Measurements from ENCODE around the gene PRSS50.

The PRSS50 gene

DNA sequence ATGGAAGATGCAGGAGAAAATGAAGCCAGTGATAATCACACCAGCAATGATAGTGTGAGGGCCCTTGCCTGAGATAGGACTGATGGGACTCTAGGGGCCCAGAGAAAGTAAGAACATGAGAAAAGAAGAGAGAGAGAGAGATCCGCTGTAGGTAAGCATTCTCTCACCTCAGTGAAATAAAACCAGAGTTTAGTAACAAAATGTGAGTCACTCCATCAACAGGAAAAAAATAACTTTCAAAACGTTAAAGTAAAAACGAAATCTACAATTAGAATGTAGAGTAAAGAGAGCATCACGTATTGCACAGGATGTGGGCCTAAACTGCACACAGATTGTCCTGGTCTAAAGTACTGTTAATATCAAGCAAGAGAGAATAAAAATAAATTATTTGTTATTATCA lies 6.8 kb upstream of the PRSS50 start:
- peak; percentile 48 for DNase-seq

DNA sequence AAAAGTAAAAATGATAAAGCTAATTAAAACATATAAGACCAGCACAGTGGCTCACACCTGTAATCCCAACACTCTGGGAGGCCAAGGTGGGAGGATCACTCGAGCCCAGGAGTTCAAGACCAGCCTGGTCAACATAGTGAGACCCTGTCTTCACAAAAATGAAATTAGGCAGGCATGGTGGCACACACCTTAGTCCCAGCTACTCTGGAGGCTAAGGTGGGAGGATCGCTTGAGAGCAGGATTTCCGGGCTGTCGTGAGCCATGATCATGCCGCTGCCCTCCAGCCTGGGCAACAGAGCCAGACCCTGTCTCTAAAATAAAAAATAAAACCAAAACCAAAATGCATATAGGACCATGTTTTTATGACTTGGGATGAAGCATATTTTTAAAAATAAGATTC lies 4.8 kb upstream of the PRSS50 start:
- DNase-seq = no peak

DNA sequence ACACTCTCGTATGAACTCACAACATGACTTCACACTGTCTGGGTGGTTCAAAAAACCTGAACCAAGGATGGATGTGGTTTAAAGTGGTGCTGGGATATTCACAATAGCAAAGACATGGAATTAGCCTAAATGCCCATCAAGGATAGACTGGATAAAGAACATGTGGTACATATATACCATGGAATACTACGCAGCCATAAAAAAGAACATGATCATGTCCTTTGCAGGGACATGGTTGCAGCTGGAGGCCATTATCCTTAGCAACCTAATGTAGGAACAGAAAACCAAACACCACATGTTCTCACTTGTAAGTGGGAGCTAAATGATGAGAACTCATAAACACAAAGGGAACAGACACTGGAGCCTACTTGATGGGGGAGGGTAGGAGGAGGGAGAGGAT lies 3.3 kb upstream of the PRSS50 start:
- DNase-seq = no peak

DNA sequence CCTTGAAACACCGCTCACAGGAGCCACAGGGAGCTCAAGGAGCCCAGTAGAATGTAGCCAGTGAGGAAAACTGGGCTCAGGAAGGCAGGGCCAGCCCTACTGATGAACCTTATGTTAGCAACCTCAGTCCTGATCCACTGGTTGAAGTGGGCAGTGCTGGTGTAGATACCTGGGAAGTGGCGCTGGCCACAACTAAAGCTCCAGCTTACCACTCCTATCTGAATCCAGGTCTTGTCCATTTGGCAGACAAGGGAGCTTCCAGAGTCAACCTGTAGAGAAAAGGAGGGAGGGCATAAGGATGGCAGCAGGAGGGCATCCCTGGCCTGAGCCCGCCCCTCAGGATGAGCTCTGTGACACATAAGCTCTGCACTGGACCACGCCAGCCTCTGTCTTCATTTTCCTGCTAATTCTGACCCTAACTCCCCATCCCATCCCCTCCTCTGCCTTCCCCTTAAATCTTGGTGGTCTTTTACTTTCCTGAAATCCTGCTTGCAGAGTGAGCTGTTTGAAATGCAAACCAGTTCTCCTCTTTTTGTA lies 2.1 kb upstream of the PRSS50 start:
- DNase-seq = no peak

DNA sequence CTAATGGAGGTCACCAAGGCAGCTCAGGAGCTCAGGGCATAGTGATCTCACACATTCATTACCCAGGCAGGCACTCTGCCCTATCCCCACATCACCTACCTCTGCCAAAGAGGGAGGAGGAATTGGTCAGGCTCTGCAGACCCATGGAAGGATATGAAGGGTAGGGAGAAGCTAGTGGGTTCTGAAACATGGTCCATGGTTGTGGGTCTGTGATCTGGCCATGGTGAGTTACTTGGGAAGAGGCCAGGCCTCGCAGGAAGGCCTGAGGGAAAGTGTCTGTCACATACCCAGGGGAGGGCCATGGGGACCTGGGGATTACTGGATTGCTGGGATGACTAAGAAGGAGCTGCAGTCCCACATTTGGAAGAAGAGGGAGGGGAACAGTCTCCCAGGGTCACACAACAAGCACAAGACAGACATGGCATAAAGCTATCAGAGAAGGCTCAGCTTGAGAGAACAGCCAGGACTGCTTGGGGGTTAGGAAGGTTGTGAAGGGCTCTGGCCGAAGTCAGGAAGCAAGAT lies 1.4 kb upstream of the PRSS50 start:
- DNase-seq = no peak

DNA sequence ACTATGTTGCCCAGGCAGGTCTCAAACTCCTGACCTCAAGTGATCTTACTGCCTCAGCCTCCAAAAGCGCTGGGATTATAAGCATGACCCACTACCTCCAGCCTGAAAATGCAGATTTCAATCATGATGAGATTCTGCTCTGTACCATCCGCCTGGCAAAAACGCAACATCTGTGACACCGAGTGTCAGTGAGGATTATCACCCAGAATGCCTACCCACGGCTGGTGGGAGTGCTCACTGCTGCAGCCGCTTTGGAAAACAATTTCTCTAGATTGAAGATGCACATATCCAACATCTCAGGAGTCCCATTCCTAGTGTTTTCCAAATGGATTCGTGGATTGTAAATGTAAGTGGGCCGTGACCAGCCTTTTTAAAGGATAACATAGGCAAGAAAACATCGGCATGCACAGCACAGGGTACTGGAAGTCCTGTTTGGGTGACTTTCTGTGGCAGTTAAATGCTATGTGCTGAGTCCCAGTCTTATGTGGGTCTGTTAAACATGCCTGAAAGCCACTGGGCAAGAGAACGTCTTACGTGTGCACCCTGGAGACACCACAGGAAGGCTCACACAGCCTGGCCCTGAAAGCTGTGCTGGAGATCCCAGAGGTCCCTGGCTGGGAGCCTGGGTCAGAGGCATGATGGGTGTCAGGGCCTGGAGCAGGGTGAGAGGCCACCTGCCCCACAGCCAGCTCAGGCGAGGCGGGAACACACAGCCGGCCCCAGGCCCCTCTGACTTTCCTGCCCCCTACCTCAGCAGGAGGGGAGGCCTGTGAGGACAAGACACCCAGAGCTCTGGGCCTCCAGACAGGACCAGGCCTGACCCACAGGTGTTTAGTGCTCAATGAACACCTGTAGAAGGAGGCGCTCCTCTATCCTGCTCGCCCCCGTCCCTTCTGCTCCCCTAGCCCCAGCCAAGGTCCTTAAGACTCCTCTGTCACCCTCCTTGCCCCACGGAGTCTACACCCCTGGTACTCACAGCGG lies 918 bp downstream of the PRSS50 start:
- DNase-seq = no peak

DNA sequence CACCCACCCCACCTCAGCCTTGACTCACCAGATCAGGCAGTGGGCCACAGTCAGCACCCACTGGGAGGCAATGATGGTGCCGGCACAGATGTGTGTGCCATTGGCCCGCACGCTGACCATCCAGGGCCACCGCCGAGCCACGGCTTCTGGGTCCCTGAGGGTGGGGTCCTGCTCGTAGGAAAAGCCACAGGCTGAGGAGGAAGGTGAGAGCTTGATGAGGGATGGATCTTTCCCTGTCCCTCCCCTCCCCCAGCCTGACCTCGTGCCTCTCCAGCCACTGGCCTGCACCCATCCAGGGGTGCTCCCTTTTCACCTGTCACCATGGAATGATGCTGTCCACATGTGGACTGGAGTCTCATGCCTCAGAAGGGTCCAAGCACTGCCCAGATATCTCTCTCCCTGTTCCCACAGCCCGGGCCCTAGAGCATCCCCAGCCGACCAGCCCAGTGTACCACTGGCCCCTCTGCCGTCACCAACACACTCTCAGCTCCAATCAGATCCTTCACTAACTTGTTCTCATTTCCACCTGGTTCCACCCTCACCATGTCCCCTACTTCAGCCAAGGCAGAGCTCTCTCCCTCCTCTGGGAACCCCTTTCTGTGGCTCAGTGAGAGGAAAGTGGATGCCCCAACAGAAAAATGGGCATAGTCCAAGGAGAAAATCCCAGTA lies 2.0 kb downstream of the PRSS50 start:
- DNase-seq = no peak

DNA sequence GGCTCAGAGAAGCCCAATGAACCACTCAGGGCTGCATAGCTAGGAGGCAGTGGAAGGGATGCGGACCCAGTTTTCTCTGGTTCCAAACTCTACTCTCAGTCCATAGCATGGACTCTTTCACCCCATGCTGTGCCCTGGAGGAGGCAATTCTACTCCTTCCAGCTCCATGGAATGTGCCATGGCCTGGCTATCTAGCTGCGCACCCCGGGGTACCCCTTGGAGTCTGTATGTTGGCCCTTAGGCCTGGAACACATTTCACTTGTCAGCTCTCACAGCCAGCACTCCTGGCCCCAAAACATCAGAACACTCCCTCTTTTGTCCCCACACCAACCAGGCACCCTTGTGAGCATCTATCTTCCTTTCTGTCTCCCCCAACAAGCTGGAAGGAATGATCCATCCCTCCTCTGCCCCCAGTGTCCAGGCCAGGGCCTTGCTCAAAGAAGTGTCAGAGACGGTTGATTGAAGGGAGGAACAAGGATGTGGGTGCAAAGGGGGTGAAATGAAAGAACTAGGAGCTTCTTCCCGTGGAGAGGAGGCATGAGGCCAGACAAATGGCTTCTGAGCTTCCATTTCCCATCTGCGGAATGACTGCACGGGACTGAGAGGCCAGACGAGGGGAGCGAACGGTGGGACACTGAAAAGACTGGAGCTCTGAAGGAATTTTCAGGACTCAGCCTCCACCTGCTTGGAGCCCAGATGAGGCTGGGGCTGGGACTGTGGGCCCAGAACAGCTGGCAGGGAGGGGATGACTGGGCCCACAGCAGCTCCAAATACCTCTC lies 2.8 kb downstream of the PRSS50 start:
- DNase-seq = no peak

DNA sequence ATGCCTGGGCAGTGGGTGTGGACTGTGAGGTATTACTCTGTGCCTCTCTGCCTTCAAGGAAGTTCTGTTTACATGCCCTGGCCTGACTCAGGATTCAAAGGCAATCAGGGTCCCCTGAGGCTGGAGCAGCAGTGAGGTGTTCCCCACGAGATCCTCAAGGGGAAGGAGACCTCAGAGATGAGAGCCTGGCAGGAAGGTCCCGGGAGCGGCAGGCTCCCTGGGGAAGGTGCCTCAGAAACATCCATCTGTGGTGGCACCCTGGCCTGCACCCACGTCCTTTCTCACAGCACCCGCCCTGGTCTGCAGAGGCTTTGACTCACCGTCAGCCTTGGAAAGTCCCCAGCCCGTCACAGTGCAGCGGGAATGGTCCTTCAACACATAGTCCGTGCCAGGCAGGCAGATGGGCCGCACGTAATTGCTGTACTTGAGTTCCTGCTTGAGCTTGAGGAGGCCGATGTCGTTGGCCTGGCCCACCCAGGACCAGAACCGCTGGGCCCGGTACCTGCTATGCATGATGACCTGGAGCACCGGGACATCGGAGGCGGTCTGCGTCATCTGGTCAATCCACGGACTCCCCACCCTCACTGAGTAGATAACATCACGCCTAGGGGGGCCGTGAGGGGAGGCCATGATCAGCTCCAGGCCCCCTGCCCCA lies 3.6 kb downstream of the PRSS50 start:
- DNase-seq = peak; percentile 73

DNA sequence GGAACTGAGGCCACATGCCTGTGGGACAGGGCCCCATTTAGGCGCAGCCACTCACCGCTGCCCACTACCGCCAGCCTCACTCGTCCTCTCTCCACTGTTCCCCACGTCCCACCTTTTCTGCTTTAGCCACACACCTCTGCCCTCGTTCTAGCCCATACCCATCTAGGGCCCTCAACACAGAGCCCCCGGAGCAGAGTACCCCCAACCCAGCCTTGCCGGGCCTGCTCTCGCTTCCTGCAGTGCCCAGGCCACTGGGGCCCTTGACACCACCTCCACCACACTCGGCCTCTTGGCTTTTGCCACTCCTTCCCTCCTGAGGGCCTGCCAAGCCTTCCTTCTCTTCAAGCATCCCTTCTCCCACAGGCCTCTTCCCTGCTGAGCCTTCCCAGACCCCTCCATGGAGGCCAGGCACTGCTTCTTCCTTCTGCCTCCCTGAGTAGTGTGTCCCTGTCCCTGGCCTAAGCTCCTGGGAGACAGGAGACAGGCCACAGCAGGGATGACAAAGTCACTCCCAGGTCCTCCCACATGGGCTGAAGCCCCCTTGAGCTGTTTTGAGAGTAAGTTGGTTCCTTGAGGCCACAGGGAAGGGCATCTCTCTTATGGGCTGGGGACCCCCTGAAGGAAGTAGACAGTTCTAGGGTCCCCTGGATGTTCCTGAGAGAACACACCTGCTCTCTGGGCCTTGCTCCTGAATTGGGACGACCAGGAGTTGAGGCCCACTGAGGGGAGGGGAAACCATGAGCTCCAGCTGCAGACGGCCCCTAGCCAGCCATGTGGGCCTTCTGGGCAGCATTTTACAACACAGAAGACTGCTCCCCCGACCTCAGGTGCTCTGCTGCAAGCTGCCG lies 4.4 kb downstream of the PRSS50 start:
- DNase-seq = no peak

DNA sequence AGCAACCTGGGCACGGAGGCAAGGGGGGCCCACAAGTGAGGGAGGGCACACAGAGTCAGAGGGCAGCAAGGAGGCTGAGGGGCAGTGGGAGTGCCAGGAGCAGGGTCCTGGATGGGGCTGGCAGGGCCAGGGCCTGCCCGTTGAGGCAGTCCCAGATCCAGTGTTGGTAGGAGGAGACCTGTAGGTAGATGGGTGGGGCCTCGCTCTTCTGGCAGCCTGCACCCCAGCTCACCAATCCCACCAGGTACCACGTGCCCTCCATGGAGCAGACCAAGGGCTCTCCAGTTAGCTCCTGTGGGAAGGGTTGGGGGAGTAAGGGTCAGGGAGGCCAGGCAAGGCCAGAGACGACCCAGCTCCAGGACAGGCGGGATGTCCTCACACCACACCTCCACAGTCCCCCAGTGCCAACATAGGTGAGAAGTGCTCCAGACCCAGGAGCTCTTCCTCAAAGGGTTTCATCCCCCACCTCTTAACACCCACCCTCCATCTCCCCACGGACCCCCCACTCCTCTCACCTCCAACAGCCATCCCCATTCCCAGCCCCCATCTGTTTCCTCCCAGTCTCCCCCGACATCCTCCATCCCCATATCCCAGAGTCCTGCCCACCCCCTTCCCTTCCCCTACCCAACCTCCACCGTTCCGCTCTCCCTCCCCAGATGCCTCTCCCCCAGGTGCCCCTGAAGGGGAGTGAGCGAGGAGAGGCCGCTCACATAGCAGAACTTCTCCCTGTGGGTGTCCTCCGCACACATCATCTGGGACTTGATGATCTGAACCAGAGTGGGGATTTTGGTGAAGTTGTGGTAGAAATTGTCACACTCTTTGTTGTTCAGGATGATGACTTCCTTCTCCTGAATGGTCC lies 5.2 kb downstream of the PRSS50 start:
- DNase-seq = no peak

DNA sequence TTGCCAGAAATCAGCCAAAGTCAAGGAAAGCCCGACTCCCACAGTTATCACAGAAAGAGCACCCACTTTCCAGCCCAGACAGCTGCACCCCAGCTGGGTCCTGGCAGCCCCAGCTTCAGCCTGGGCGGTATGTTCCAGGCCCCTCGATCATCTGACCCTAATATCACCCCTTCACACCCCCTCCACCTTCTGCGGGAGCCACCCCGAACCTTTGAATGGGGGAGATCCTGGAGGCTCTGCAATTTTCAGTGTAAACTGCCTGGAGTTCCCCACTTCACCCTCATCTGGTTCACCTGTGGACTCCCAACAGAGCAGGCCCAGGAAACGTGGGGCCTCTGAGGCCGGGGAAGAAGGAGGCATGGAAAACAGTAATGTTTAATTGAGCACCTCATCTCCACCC lies 5.9 kb downstream of the PRSS50 start:
- DNase-seq = no peak

DNA sequence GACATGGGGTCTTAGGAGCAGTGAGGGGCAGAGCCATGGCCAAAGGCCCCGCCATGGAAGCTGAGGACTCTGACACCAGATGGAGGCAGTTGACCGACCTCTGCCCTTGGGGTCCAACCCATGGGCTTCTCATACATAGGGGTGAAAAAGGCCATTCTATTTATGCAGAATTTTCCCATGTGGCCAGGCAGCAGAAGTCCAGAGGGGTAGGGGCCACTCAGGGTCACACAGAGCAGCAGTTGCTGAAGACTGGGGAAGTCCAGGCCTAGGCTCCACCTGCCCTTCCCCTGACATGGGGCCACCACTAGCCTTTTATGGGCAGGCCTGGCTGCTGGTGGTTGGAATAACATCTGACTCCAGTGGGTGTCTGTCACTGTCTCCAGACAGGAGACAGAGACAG lies 6.4 kb downstream of the PRSS50 start:
- DNase-seq = no peak

DNA sequence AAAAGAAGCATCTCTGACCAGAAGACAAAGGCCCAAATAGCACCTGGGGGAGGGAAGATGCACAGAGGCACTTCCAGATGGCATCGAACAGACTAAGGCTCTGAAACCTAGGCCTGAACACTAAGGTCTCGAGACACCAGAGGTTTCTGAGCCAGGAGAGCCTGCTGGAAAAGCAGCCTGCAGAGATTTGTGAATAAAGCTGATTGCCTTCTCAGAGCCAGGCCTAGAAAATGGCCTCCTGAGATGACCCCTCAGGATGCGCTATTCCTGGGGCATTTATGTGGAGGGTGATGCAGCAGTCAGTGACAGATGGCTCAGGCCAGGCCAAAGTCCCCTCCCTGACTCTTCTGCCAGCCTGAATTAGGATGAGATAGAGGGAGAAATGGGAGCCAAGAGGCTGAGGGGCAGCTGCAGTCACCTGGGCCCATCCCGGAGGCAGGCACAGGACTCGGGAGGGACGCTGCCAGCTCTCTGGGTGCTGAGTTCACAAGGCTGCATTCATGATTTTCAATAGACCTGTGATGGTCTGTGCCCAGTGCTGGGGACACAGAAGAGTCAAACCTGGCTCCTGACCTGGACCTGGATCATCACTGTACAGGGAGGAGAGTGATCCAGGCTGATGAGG lies 6.9 kb downstream of the PRSS50 start:
- DNase-seq = no peak

DNA sequence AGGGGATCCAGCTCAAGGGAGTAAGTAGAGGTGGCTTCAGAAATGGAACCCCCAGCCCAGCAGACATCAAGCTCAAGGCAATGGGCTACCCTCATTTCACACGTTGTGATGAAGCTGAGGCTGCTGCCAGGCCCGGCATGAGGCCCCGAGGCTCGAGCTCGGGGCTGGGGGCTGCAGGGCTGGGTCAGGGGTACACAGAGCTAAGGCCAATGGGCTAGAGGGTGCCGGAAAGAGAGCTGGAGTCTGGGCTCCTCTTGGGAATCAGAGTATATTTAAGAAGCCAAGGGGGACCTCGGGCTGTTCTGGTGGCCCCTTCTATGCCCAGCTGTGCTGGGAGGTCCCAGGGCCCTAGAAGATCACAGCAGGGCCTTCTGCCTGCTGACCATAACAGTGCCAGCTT lies 7.4 kb downstream of the PRSS50 start:
- no peak for DNase-seq

DNA sequence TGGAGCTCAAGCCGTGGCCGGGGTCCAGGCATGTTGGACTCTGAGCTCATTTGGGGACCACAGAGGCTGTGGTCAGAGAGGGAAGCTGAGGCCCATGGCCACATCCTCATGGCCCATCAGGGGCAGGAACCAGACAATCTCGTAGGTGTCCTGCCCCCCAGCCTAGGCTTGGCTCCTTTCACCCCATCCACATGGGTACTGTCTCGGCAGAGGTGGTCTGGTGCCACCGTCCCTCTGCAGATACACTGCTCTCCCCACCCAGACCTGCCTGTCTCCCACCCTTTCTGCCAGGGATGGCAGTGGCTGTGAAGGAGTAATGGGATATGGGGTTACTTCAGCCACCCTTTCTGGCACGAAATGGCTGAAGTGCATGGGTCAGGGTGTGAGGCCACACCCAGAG lies 7.9 kb downstream of the PRSS50 start:
- DNase-seq = no peak

DNA sequence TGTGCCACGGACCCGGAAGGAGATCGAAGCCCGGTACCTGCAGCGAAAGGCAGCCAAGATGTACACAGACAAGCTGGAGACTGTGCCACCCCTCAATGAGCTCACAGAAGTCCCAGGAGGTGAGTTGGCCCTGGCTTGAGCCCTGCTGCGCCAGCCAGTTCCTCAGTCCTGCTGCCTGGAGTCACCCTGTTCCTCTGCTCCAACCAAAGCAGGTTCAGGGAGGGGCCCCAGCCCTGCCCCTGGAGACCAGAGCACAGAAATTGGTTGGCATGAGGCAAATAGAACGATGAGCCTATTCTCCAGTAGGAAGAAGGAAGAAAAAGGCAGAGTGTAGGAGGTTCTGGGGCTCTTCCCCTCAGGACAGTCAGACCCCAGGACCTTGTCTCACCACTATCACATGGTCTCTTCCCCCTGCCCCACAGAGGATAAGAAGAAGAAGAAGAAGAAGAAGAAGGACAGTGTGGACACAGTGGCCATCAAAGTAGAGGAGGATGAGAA lies 8.5 kb downstream of the PRSS50 start:
- no peak for DNase-seq

DNA sequence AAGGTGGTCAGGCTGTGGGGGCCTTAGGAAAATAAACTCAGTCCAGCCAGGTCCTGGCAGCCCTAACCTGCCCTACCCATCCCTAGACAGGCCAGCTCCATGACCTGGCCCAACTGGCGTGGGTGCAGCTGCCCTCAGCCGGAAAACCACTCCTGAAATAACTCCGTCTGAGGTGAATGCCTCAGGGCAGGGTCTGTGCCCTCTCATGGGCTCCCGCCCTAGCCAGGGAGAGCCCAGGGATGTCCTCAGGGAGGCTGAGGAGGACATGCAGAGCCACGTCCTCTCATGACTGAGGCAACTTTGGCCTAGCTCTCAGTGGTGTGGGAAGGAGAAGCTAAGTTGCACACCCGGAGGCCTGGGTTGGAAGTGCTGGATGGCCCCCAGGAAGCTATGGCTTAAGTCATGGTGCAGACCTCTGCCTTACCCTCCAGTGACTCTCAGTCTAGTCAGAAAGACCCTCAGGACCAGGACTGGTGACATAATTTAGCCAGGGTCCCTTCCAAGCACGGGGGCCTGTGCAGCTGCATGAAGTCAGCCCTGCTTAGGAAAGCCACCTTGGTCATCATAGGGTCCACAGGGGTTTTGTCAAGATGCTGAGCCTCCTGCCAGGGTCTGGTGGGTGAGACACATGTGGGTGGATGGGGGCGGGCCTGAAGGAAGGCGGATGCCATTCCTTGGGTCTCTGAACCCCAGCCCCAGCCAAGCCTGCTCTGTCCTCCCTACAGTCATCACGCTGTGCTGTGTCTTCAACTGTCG lies 9.1 kb downstream of the PRSS50 start:
- DNase-seq = no peak

DNA sequence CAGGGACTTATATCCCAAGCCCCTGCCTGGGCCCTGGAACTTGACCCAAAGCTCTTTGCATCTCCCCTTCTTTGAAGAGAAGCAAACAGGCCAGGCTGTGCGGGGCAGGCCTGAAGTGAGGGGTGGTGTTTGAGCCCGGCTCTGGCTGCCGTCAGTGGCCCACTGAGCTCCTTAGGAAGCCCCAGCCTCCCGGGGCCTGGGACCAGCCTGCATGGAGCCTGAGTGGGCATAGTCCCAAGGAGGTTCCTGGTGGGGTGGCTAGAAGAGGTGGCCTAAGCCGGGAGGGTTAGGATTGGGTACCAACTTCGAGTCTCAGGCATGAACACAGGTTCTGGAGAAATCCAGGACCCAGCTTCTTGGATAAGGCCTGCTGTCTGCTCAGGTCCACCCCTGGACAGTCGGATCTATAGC lies 10.1 kb downstream of the PRSS50 start:
- no peak for DNase-seq

Data from activated CD4-positive, alpha-beta T cell treated with anti-CD3 and anti-CD28 coated beads, Interleukin-2, Interleukin-6, amounts not matched to agents 100 ng/mL and 50 ng/mL, durations not matched to agents 16 hours and 8 hours (primary cell).